HL-60 (cell line): ENCODE data around the gene FAM110C.
"Not testable (repeated sequence)": the region's sequence is repeated elsewhere in the genome, so short reads cannot be mapped to it uniquely, and the experiment has no call there.

Source experiments
- GABPA ChIP-seq: IDR thresholded peaks from 2 replicates; pipeline ENCODE4 v1.6.1; 2012; ENCODE audit warnings: low read depth
- POLR2AphosphoS5 ChIP-seq: IDR thresholded peaks from 2 replicates; pipeline ENCODE4 v1.6.1; 2012; ENCODE audit warnings: low read depth
- REST ChIP-seq: IDR thresholded peaks from 2 replicates; pipeline ENCODE4 v1.6.1; 2012; ENCODE audit warnings: low read depth; ENCODE audit not compliant: insufficient replicate concordance
- SPI1 ChIP-seq: IDR thresholded peaks from 2 replicates; pipeline ENCODE4 v1.6.1; 2012; ENCODE audit warnings: low read depth, mild to moderate bottlenecking, borderline replicate concordance
- TF ChIP-seq, protein P1 (sequence below): IDR thresholded peaks from one replicate; pipeline ENCODE4 v1.5.1; 2011; ENCODE audit warnings: low read length, control low read depth, inconsistent platforms; ENCODE audit not compliant: insufficient read depth

- TF ChIP-seq, protein P1, sequence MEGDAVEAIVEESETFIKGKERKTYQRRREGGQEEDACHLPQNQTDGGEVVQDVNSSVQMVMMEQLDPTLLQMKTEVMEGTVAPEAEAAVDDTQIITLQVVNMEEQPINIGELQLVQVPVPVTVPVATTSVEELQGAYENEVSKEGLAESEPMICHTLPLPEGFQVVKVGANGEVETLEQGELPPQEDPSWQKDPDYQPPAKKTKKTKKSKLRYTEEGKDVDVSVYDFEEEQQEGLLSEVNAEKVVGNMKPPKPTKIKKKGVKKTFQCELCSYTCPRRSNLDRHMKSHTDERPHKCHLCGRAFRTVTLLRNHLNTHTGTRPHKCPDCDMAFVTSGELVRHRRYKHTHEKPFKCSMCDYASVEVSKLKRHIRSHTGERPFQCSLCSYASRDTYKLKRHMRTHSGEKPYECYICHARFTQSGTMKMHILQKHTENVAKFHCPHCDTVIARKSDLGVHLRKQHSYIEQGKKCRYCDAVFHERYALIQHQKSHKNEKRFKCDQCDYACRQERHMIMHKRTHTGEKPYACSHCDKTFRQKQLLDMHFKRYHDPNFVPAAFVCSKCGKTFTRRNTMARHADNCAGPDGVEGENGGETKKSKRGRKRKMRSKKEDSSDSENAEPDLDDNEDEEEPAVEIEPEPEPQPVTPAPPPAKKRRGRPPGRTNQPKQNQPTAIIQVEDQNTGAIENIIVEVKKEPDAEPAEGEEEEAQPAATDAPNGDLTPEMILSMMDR = not testable (repeated sequence)
- TF ChIP-seq POLR2AphosphoS5, REST, SPI1, GABPA: not testable (repeated sequence)
These were observed 24.1 kb downstream of the FAM110C start for GRCh38 chr2:22244-22643.
